NCI-H2107 treated with DMSO at 0.1 percent for 48 hours (cell line): Measurements from ENCODE around the gene TMEM178B.
"Not testable (repeated sequence)": the region's sequence is repeated elsewhere in the genome, so short reads cannot be mapped to it uniquely, and the experiment has no call there.

Source experiments
- DNase-seq: peaks from one replicate; lab custom pipeline; 2025; ENCODE audit not compliant: unreplicated experiment; lab: John Stamatoyannopoulos, UW

Gene TMEM178B

DNA sequence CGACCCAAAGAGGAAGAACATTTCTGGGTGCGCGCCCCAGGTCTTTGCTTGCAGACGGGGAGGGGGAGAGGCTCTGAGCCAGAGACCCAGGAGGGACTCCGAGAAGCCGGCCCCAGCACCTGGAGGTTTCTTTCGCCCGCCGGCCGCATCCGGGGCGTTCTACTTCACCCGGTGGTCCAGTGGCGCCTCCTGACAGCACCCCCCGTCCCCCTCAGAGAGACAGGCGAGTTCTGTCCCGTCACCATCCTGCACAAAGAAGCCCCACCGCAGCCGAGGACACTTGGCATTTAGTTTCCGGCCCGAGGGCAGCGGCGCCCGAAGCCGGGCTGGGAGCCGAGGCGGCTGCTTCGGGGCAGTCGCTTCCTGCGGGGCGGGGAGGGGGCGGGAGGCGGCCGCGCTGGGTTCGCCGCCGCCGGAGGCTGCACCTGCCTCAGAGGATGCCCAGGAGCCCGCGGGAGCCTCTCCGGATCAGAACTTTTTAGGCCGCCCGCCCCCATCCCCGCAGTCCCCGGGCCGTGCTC, at the start of gene TMEM178B:
Gene TMEM178B, plus strand, starts transcription at position 424 of the 521 bp plus-strand sequence.
- DNase-seq: no peak

DNA sequence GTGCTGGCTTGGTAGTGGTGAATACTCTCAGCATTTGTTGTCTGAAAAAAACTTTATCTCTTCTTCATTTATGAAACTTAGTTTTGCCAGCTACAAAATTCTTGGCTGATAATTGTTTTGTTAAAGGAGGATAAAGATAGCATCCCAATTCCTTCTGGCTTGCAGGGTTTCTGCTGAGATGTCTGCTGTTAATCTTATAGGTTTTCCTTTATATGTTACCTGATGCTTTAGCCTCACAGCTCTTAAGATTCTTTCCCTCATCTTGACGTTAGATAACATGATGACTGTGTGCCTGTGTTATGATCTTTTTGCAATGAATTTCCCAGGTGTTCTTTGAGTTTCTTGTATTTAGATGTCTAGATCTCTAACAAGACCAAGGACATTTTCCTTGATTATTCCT, 49.2 kb upstream of the TMEM178B start:
- DNase-seq: no peak

DNA sequence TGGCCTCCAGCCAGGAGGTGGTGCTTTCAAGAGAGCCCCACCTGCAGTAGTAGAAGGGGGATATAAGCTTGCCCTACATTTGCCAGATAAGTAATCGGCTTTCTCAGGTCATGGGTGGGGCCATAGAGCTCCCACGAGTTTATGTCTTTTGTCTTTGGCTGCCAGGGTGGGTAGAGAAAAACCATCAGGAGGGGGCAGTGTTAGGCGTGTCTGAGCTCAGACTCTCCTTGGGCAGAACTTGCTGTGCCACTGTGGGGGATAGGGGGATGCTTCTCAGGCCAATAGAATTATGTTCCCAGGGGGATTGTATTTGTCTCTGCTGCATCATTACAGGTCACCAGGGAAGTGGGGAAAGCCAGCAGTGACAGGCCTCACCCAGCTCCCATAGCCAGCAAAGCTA, 46.8 kb upstream of the TMEM178B start:
- DNase-seq: no peak

DNA sequence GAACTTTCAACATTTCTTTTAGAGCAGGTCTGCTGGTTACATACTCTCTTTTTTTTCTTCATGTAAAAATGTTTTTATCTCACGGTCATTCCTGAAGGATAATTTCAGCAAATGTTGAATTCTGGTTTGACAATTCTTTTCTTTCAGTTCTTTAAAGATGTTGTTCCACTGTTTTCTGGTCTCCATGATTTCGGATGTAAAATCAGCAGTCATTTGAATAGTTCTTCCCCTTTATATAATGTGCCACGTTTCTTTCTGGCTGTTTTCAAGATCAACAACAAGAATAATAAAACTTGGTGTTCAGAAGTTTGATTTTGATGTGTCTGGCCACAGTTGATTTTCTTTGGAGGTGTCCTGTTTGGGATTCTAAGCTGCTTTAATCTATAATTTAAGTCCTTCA, 45.1 kb upstream of the TMEM178B start:
- DNase-seq: no peak

DNA sequence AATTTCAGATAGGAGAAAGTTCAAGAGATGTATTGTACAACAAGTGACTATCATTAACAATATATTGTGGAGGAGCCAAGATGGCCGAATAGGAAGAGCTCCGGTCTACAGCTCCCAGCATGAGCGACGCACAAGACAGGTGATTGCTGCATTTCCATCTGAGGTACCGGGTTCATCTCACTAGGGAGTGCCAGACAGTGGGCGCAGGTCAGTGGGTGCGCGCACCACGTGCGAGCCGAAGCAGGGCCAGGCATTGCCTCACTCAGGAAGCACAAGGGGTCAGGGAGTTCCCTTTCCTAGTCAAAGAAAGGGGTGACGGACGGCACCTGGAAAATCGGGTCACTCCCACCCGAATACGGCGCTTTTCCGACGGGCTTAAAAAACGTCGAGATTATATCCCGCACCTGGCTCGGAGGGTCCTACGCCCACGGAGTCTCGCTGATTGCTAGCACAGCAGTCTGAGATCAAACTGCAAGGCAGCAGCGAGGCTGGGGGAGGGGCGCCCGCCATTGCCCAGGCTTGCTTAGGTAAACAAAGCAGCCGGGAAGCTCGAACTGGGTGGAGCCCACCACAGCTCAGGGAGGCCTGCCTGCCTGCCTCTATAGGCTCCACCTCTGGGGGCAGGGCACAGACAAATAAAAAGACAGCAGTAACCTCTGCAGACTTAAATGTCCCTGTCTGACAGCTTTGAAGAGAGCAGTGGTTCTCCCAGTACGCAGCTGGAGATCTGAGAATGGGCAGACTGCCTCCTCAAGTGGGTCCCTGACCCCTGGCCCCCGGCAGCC, 41.1 kb upstream of the TMEM178B start:
- not testable (repeated sequence) for DNase-seq

DNA sequence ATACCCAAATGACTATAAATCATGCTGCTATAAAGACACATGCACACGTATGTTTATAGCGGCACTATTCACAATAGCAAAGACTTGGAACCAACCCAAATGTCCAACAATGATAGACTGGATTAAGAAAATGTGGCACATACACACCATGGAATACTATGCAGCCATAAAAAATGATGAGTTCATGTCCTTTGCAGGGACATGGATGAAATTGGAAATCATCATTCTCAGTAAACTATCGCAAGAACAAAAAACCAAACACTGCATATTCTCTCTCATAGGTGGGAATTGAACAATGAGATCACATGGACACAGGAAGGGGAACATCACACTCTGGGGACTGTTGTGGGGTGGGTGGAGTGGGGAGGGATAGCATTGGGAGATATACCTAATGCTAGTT, 35.8 kb upstream of the TMEM178B start:
- not testable (repeated sequence) for DNase-seq

DNA sequence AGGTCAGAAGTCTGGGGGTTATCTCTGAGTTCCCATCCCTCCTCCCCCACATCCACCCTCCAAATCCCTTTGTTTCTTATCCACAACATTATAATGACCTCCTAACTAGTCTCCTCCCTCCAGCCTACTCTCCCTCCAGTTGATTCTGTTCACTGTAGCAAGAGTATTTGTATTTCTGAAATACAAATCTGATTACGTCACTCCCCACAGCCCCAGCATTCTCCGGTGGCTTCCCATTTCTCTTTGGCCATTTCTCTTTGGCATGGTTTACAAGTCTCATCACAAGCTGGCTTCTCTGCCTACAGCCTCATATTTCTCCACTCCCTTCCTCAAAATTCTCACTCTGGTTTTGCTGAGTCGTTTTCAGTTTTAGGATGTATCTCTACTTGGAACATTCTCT, 34.5 kb upstream of the TMEM178B start:
- DNase-seq: no peak

DNA sequence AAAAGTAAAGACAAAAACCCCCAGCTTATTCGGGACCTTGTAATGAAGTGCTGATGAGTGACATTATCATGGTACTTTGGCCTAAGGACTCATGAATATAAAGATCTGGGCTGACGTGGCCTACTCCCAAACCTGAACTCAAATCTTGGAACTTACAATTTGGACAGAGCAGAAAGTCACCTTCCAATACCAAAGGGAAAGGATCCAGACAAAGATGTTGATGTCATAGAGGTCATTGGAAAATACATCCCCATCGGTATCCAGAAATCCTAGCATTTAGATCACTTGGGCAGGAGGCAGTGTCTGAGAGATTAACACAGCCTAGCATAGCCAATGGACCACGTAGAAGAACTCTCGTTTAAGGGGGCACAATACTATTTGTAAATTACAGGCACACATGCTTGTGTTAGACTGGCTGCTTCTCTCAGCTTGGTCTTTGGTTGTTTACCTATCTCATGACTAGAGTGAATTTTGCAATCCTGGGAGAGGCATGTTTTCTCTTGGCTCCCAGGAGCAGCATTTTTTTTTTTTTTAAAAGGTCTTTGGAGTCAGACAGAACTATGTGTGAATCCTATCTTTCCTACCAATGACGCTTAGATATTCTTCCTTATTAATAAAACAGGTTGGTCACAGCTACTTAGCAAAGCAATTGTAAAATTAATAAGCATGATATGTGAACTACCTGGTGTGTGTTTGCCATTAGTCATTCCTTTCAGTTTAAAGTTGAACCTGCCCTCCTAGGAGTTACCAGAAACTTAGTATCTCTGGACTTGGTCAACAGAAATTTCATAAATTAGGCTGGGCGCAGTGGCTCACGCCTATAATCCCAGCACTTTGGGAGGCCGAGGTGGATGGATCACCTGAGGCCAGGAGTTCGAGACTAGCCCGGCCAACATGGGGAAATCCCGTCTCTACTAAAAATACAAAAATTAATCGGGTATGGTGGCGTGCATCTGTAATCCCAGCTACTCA, 31.4 kb upstream of the TMEM178B start:
- no peak for DNase-seq

DNA sequence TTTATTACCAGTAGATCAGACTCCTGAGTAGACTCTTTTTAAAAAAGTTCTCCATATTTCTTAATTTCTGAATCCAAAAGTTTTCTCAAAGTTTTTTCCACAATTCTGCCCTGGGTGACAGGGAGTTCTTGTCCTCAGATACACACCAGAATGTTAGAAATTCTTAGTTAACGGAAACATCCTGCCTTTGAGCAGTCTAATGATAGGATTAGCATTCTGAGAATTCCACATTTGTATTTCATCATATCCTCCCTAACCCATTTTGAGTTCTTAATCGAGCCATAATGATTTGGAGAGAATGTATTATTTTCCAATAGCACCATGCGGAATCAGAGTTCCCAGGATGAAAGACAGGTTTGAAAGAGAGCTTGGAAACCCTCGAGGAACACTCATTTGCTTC, 30.2 kb upstream of the TMEM178B start:
- DNase-seq: no peak

DNA sequence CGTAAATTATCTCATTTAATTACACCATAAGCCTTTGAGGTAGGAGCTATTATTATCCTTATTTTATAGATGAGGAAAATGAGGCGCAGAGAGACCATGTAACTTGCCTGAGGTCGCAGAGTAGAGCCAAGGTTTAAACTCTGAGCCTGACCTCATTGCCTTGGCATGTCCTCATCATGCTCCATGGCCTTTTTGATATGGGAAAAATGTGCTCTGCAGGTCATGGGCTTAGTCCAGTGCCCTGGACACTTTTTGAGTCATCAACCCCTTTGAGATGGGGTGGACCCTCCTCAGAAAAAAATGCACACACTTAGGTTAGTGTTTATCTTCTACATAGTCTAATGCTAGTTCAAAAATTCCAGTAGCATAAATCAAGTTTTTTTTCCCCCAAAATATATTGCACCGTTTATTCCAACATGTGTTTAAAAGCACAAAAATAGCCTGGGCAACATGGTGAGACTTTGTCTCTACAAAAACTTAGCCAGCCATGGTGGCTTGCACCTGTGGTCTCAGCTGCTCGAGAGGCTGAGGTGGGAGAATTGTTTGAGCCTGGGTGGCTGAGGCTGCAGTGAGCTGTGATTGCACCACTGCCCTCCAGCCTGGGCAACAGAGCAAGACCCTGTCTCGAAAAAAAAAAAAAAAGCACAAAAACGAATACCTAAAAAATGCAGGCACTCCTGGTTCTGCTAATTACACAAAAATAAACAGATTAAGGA, 28.6 kb upstream of the TMEM178B start:
- DNase-seq: no peak

DNA sequence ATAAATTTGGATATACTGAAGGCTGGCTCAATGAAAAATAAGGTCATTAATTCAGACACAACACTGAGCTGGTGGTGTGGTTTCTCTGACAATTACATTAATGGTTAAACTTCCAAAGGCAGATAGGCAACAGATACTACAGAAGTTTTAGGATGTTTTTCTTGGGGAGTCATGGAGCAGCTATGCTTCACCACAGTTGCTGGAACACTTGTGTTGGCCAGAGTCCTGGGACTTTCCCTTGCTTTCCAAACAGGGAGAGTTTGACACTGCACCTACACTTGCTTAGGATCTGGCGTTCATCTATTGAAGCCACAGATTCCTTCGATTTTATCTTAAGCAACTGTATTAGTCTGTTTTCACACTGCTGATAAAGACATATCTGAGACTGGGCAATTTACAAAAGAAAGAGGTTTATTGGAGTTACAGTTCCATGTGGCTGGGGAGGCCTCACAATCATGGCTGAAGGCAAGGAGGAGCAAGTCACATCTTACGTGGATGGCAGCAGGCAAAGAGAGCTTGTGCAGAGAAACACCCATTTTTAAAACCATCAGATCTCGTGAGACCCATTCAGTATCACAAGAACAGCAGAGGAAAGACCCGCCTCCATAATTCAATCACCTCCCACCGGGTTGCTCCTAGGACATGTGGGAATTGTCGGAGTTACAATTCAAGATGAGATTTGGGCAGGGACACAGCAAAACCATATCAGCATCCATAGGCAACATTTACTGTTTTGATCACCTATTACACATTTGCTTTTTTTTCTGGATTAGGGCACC, 27.8 kb upstream of the TMEM178B start:
- DNase-seq: no peak

DNA sequence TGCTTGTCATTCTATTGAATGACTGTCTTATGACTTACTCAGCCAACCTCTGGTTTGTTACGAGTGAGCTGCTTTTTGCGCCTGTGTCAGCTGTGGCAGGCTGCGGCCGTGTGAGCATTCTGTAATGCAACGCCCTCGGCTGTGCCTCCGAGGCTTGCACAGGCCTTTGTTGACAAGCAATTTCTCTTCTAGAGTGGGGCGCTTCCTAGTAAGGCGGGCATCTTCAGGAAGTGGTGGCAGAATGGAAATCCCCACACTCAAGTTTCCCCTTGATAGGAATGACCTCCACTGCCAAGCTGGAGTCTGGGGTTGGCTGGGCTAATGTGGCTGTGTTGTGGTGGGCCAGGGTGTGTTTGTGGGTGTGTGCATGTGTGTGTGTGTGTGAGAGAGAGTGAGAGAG, 20.2 kb upstream of the TMEM178B start:
- peak; percentile 71 for DNase-seq

DNA sequence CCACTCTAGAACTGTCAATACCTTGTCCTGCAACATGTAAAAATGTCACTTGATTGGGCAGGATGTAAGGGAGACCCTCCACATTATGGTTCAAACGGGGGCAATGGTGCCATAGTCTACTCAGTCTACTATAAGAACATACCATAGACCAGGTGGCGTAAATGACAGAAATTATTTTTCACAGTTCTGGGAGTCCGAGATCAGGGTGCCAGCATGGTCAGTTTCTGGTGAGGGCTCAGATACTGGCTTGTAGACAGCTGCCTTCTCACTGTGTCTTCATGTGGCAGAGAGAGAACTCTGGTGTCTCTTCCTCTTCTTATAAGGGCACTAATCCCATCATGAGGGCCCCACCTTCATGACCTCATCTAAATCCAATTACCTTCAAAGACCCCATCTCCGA, 18.7 kb upstream of the TMEM178B start:
- DNase-seq: no peak

DNA sequence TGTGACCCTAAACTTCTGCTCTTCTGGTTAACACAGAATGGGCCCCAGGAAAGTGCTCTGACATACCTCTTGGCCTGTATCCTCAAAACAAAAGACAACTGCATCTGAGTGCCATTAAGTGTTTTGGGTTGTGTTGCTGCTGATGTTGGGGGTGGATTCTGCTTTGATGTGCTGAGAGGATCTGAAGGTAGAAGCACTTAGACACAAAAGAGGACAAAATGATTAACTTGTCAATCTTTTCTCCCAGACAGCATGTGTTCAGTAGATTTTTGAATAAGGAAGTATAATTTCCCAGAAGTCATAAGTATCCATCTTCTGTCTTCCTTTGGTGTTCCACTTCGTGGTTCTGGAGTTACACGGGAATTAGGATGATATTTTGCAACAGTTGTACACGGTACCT, 16.1 kb upstream of the TMEM178B start:
- DNase-seq: no peak

DNA sequence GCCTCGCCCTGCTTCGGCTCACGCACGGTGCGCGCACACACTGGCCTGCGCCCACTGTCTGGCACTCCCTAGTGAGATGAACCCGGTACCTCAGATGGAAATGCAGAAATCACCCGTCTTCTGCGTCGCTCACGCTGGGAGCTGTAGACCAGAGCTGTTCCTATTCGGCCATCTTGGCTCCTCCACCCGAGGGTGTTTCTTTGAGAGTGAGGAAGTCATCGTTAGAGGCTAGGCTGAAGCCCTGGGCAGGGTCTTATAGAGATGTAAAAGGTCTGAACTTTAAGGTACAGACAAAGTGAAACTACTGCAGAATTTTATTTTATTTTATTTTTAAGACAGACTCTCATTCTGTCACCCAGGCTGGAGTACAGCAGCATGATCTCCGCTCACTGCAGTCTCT, 6.0 kb upstream of the TMEM178B start:
- DNase-seq: not testable (repeated sequence)

DNA sequence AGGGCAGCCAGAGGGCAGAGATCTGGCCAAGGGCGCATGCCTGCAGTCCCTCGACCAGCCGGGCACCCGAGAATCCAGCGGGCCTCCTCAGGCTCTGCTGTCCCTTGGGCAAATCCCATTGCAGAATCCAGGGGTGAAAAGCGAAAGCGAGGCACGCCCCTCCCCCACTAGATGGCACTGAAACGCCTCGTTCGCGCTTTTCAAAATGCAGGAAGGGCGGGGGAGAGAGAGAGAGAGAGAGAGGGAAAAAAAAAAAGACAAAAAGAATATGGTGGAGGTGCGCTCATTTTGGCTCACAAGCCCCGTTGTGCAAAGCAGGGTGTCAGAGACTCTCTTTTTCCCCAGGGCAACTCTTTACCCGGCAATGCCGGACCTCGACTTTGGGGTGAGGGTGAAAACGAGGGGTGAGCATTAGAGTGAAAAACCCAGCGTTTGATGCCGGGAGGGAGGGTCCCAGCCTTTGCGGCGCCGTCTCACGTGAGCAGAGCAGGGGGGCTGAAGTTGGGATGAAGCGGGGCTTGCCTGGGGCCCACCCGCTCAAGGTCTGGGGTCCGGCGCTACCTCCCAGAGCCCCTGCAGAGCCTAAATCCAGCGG, 2.5 kb upstream of the TMEM178B start:
- peak; percentile 90 for DNase-seq

DNA sequence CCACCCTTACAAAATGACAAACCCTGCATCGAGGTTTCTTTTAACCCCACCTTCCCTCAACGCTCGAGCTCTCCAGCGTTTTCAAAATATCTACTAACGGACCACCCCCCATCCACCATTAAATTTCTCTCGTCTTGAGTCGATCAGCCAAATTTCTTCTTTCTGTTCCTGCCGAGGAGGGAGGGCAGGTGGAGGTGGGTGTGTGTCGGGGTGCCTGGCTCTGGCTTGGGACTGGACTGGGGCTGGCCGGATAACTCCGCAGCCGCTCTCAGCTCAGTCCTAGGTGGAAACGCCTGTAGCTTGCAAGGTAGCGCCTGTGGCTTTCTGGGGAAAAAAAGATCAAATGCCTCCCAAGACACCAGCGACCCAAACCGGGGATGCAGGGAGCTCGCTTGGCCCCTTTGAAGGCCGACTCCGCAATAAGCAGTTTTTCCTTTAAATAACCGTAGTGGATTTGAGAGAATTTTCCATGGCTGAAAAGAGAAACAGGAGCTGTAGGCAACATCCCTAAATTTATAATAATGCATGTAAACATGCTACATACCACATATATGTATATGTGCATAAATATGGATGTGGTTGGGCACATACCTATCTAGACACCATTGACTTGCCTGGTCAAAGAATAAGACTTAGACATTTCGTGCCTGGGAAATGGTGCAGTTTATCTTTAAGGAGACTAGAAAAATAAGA, 1.9 kb upstream of the TMEM178B start:
- peak; percentile 74 for DNase-seq

DNA sequence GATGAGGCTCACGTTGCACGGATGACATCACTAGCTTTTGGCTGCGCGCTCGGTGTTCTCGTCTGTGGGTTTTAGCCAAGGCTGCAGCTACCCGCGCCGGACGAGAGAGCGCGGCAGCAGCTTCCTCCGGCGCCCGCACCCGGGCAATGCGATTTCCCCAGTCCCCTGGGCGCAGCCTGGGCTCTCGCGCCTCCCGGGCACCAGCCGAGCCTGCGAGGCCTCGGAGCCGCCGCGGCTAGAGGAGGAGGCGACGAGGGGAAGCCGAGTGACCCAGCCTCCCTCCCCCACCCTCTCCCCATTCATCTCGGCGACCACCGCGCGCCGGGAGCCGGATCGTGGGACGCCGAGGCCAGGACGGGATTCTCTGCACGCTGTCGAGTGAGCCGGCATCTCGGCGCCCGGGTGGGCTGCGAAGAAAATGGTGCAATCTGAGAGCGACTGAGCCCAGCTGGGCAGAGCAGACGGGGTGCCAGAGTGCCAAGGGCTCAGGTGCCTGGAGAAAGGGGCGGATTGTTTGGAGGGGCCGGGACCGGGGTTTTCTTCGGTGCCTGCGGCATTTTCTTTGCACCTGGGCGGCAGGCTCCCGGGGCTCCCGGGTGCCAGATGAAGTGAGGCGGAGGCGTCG, 1.2 kb upstream of the TMEM178B start:
- DNase-seq: peak; percentile 88

DNA sequence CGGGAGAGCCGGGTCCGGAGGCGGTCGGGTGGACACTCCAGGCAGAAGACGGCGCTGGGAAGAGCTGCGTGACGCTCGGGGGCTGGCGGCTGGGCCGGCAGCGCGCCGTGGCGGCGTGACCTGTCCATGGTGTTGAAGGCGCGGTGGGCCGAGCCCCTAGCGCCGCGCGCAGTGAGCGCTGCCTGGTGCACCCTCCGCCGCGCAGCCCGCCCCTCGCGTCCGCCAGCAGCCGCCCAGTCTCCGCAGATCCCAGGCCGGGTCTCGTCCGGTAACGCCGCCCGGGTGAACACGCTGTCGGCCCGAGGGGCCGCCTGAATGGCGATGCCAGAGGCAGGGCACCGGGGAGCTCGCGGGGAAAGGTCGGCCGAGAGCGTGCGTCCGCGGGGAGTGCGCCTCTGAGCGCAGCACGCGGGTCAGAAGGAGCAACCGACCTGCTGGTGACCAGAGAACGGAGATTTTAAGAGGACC, 657 bp upstream of the TMEM178B start:
- no peak for DNase-seq
